ENCODE data around the gene CCND3.

CCND3 gene

DNA sequence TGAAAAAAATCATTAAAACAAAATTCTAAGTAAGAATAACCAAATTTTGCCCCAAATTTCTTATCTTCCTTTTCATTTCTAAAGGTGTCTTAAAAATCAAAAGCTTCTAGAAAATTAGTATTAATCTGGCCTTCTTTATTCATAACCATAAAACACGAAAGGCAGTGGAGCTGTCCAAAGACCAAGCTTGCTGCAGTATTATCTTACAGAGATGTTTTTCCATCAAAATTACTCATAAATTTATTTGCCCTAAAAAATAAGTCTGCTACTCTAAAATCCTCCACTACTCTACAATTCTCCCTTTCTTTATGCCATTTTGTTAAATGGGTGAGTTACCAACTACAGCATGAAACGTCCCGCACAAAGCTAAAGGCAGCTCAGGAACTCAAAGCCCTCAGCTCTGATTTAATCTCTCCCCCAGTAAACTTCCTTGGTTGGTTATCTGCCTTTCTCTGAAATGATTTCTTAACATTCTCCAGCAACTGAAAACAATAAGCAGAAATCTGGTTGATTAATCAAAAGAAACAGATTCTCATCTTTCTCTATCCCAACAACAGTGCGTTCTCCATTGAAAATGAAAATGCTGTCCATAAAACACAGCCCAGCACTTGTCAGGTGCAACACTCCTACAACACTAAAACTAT, 48.6 kb downstream of the CCND3 start:
- TF ChIP-seq, protein P1, sequence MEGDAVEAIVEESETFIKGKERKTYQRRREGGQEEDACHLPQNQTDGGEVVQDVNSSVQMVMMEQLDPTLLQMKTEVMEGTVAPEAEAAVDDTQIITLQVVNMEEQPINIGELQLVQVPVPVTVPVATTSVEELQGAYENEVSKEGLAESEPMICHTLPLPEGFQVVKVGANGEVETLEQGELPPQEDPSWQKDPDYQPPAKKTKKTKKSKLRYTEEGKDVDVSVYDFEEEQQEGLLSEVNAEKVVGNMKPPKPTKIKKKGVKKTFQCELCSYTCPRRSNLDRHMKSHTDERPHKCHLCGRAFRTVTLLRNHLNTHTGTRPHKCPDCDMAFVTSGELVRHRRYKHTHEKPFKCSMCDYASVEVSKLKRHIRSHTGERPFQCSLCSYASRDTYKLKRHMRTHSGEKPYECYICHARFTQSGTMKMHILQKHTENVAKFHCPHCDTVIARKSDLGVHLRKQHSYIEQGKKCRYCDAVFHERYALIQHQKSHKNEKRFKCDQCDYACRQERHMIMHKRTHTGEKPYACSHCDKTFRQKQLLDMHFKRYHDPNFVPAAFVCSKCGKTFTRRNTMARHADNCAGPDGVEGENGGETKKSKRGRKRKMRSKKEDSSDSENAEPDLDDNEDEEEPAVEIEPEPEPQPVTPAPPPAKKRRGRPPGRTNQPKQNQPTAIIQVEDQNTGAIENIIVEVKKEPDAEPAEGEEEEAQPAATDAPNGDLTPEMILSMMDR (IDR thresholded peaks at IDR 0.05) = no peak

DNA sequence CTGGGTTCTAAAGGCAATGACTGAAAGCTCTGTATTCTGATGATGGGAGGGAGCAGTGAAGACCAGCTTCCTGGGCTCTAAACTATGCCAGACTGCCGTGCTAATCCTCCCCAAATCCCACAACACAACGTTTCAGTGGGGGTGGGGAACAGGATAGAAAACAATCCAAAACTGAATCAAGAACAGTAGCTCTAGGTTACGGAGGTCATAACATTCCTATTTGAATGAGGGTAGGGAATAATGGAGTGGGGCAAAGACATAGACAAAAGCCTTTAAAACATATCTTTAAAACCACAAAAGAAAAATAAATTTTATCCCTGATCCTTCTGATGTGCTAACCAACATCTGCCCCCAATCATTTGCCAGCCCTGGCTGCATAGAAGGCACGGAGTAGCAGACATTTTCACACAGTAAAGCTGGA, 54.3 kb downstream of the CCND3 start:
- TF ChIP-seq, protein P1 (IDR thresholded peaks at IDR 0.05) = no peak

DNA sequence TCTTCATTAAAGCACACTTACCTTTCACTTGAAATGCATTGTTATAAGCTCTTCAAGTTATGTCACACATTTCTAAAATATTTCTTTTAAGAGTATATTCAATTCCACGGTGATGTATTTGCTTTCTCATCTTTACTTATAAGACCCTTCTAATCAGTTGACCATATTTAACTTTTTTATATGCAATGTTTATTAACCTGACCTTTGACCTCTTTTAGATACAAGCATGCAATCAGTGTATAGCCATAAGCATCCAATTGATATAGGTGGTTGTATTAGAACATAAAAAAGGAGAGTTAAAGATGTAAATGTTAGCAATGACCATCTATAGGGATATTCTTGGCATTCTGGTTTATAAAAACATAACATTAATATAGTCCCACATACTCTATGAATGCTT, 55.7 kb downstream of the CCND3 start:
- TF ChIP-seq, protein P1 (IDR thresholded peaks at IDR 0.05) = no peak

DNA sequence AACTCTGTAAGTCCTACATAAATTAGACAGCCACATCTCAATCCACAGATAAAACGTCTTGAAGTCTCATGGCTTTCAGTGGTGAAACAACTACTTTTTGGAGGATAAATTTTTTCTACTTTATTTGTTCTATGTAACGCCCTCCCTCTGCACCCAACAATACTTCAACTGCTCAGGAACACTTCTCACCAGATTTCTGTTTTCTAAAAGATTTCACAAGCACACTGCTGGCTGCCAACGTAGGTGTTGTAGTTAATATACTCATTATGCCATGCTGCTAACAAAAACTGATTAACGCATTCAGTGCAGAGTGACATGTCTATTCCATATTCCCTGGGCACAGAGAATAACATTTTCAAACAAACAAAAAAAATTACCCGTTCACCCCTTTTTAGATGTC, 56.7 kb downstream of the CCND3 start:
- TF ChIP-seq, protein P1 (IDR thresholded peaks at IDR 0.05) = no peak
